Measurements from ENCODE around the gene DCBLD1. TPM values are rescaled to one million over a fixed set of nuclear protein-coding genes. Genes with fewer than 3 reads are reported as not detected.

The DCBLD1 gene
- total RNA-seq, 1 experiment from 2014 or later = 19.5 TPM

DNA sequence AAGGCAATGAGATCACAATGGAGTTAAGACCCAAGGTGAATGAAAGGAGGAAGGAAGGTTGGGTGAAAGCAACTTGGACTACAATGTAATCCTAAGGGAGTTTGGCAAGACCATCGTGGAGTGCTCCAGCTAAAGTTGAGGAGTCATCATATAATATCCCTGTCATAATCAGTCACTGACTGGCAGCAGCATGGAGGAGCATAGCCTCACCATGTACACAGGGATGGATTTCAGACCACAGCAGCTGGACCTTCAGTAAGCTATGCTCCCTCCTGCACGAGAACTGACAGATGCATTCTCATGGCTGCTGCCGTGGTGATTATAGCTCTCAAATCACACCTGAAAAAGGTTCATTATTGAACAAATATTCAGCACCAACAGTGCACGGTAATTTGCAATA, 76.8 kb downstream of the DCBLD1 start:
- Histone ChIP-seq H3K9me2 (ENCODE audit: insufficient read depth) (no peaks in the 10 kb centered on the region), H3K27me3 (ENCODE audit: insufficient read depth, low read length) (no peaks in the 10 kb centered on the region), H3K4me2 (ENCODE audit: low read length) (no peak overlapping the region), H3K79me2 (ENCODE audit: insufficient read depth, low read length) (no peaks in the 10 kb centered on the region), H4K20me1 (ENCODE audit: insufficient read depth) (no peaks in the 10 kb centered on the region), H2AFZ (ENCODE audit: low read depth, low read length, poor library complexity, severe bottlenecking) (no peak overlapping the region), H3K4me1 (ENCODE audit: control insufficient read depth in 1 of 2, insufficient read depth in 2 of 2, low read length in 2 of 2) (peaks cover 0 to 7% of the 10 kb centered on the region in 2 experiments; a peak in 1 of 4 replicates), H3K9me3 (ENCODE audit: control insufficient read depth in 1 of 2, insufficient read depth in 1 of 2, low read depth in 1 of 2, low read length in 2 of 2) (no peaks in the 10 kb centered on the region), H3K27ac (ENCODE audit: low read depth, low read length) (no peak overlapping the region), H3K36me3 (ENCODE audit: control insufficient read depth in 1 of 2, insufficient read depth in 2 of 2, low read length in 2 of 2) (peaks cover 4 to 6% of the 10 kb centered on the region in 2 experiments; a peak in 1 of 4 replicates), H3K4me3 (replicated peaks in 1 of 2; ENCODE audit: low read depth in 1 of 2, low read length in 2 of 2) (no peak overlapping the region), H3K9ac (ENCODE audit: low read length) (no peak overlapping the region)
- ATAC-seq (no peak), DNase-seq (ENCODE audit: low read depth, low spot score) (no peak)
- POLR2A ChIA-PET = no interaction called here
- RAD21 ChIA-PET (ENCODE audit: low non-redundant PET in 1 of 2, low total read pairs in 2 of 2, uncharacterized antibody in 2 of 2, unreplicated experiment in 2 of 2) = interaction anchor here in 1 of 2 experiments (0.6 kb wide), 1 partner anchor 109 kb away, joined by 4 read pairs; no protein-coding TSS in a partner anchor
- no TSS peak for BruUV-seq (replicated peaks)
- intact Hi-C loops (cut with micrococcal nuclease) = loop anchor here (5.0 kb wide), 1 partner anchor 268 kb away; no protein-coding TSS in a partner anchor
- CTCF ChIA-PET = interaction anchor here (1.5 to 4.2 kb wide), 2 partner anchors 81 to 110 kb away, joined by 3 to 16 read pairs; no protein-coding TSS in a partner anchor
- TF ChIP-seq POLR2AphosphoS5 (IDR thresholded peaks at IDR 0.05; ENCODE audit: low read depth, low read length) (no peak), SRF (IDR thresholded peaks at IDR 0.05; ENCODE audit: low read depth) (no peak), ZFX (IDR thresholded peaks at IDR 0.05) (no peak), EZH2 (IDR thresholded peaks at IDR 0.05) (no peak), ELF1 (IDR thresholded peaks at IDR 0.05; ENCODE audit: borderline replicate concordance, low read depth) (no peak), CEBPB (IDR thresholded peaks at IDR 0.05; ENCODE audit: low read depth) (no peak)

DNA sequence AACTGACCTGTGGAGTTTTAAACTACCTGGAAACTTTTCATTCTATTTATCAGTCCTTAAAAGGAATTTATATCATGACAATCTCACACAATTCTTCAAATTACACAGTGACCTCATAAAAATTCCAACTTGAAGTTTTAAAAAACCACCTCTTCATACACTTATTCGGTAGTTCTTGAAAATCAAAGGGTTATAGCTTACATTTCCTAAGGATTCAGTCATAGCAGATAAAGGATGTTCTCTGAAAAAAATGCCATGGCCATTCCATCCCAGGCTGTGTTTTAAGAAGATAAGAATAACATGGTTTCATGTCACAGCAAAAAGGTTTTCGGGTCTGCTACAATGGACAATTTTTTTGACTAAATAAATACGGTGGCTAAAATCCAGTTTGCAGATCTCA, 78.7 kb downstream of the DCBLD1 start:
- H3K9me2 ChIP-seq (ENCODE audit: insufficient read depth) = no peaks in the 10 kb centered on the region
- no peak overlapping the region for H2AFZ ChIP-seq (ENCODE audit: low read depth, low read length, poor library complexity, severe bottlenecking)
- RAD21 ChIA-PET (ENCODE audit: low non-redundant PET in 1 of 2, low total read pairs in 2 of 2, uncharacterized antibody in 2 of 2, unreplicated experiment in 2 of 2) = no interaction called here
- CTCF ChIA-PET = interaction anchor here (1.3 kb wide), 1 partner anchor 111 kb away, joined by 3 read pairs; no protein-coding TSS in a partner anchor
- ATAC-seq (no peak), DNase-seq (ENCODE audit: low read depth, low spot score) (no peak)
- POLR2A ChIA-PET = no interaction called here
- intact Hi-C loops (cut with micrococcal nuclease) = no loop called here
- no peak overlapping the region for H3K4me3 ChIP-seq (replicated peaks in 1 of 2; ENCODE audit: low read depth in 1 of 2, low read length in 2 of 2)
- H3K9me3 ChIP-seq (ENCODE audit: control insufficient read depth in 1 of 2, insufficient read depth in 1 of 2, low read depth in 1 of 2, low read length in 2 of 2) = no peaks in the 10 kb centered on the region
- no peaks in the 10 kb centered on the region for H3K79me2 ChIP-seq (ENCODE audit: insufficient read depth, low read length)
- peaks cover 8 to 13% of the 10 kb centered on the region in 2 experiments; a peak in 2 of 4 replicates for H3K36me3 ChIP-seq (ENCODE audit: control insufficient read depth in 1 of 2, insufficient read depth in 2 of 2, low read length in 2 of 2)
- H3K4me2 ChIP-seq (ENCODE audit: low read length) = no peak overlapping the region
- no peaks in the 10 kb centered on the region for H3K27me3 ChIP-seq (ENCODE audit: insufficient read depth, low read length)
- no peaks in the 10 kb centered on the region for H3K4me1 ChIP-seq (ENCODE audit: control insufficient read depth in 1 of 2, insufficient read depth in 2 of 2, low read length in 2 of 2)
- no peak overlapping the region for H3K27ac ChIP-seq (ENCODE audit: low read depth, low read length)
- H4K20me1 ChIP-seq (ENCODE audit: insufficient read depth) = no peaks in the 10 kb centered on the region
- TF ChIP-seq RAD21 (IDR thresholded peaks at IDR 0.05; ENCODE audit: low read depth) (no peak), SRF (IDR thresholded peaks at IDR 0.05; ENCODE audit: low read depth) (no peak), YY1 (IDR thresholded peaks at IDR 0.05; ENCODE audit: extremely low read depth, insufficient replicate concordance, low read depth, low read length) (no peak), FOSL1 (IDR thresholded peaks at IDR 0.05; ENCODE audit: low read depth) (no peak), SIN3A (IDR thresholded peaks at IDR 0.05; ENCODE audit: low read depth) (no peak), ZFX (IDR thresholded peaks at IDR 0.05) (no peak), ELF1 (IDR thresholded peaks at IDR 0.05; ENCODE audit: borderline replicate concordance, low read depth) (no peak)
- H3K9ac ChIP-seq (ENCODE audit: low read length) = no peak overlapping the region
- no TSS peak for BruUV-seq (replicated peaks)
